Posterior vena cava (tissue), 2 donors: ENCODE results near the gene TNFAIP8L2. TPM values are rescaled to one million over a fixed set of nuclear protein-coding genes. Genes with fewer than 3 reads are reported as not detected.
"Not testable (repeated sequence)": the region's sequence is repeated elsewhere in the genome, so short reads cannot be mapped to it uniquely, and the experiment has no call there.

ENCODE experiments used
- DNase-seq: peaks from one replicate; pipeline ENCODE4 v3.0.0-alpha.2; 2020; ENCODE audit warnings: low spot score
- intact Hi-C, 2 donors: fragments of 100-400 bp; cut with DNase I; formaldehyde crosslinking; loops; one replicate each; pipeline versions ENCODE4 v1.14.1 to v1.14.2; 2022 to 2023
- total RNA-seq, 2 donors: library from RNA; stranded (reverse); fragmentation: NEBNext Ultra II Directional; extraction: Animal tissue kit (Norgen Biotek cat#: 25700); gene quantifications; one replicate each; pipeline ENCODE4 v1.2.1, GENCODE V29; 2021
- donor health status: DM: yes; HTN: yes; CAD: no.
- donor health status: DM: yes; HTN: yes; CAD: no.

Gene TNFAIP8L2
- total RNA-seq, 2 donors from 2014 or later = 3.0 to 4.2 TPM

- no peak for DNase-seq
Measured at GRCh38 chr1:151175863-151176262, 19.4 kb downstream of the TNFAIP8L2 start, which contains the start of gene TMOD4. TSS of gene TMOD4 (minus strand) at chr1:151175981. CDS start at chr1:151174875, 1,106 bp downstream.

GRCh38 chr1:151176514-151177045 lies 20.1 kb downstream of the TNFAIP8L2 start:
- no peak for DNase-seq
- intact Hi-C loops = no loop called here

More at GRCh38 chr1:151175863-151176262, 19.4 kb downstream of the TNFAIP8L2 start, which contains the start of gene TMOD4:
- intact Hi-C loops = no loop called here

GRCh38 chr1:151184211-151184610 lies 27.8 kb downstream of the TNFAIP8L2 start:
- intact Hi-C loops = no loop called here
- DNase-seq = no peak

DNA sequence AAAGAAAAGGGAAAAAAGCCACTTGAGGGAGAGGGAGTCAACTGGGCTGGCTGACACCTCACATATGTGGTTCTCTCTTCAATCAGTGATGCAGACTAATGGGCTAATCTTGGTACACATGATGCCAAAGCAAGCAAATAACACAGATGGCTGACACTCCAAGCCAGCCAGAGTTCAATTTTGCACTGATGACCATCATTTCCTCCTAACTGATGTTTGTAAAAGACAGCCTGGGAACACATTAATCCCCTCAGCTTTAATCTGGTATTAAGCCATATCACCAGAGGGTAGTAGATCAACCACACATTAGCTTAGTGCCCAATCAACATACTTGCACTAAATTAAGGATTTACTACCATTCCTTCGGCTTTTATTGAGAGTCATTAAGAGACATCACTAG lies 30.8 kb downstream of the TNFAIP8L2 start:
- intact Hi-C loops = no loop called here

GRCh38 chr1:151188667-151189066 lies 32.2 kb downstream of the TNFAIP8L2 start:
- DNase-seq, intact Hi-C loops: not testable (repeated sequence)

More for the DNA sequence above, 30.8 kb downstream of the TNFAIP8L2 start:
- DNase-seq = no peak

DNA sequence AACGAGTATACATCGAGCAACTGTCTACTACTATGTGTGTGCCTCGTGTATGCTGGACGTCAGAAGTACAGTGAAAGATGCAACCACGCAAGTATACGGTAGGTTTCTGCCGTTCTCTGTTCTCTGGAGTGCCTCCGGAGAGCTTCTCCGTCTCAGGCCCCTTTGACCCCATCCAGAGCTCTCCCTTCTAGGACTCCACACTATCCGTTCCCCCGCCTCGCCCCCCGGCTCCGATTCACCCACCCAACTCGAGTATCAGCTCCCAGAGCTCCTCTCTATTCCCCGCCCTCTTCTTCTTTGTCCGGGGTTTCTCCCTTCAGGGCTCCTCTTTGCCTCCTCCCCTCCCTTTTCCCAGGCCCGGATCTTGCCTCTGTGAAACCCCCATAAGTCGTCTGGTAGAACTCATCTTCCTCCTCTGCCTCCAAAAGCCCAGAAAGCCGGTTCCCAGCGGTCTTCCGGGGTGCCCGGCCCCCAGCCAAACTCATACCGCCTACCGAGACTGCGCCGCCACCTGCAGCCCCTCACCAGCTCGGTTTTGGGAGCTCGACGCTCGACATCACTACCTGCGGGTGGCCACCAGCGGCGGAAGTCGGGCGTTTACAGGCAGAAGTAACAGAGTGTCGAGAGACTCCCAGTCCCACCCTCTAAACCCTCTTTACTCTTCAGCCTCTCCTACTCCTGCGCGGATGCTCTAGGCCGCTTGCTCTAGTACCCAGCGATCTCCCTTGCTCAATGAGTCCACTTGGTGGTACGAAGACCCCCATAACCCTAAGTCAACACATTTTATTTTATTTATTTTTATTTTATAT lies 33.4 kb downstream of the TNFAIP8L2 start, which contains the start of gene VPS72:
Gene VPS72 (minus strand): TSS at position 561 of the 809 bp plus-strand sequence. CDS start 76 bp downstream, at position 485.
- peak; percentile 95 for DNase-seq
- intact Hi-C loops = no loop called here

DNA sequence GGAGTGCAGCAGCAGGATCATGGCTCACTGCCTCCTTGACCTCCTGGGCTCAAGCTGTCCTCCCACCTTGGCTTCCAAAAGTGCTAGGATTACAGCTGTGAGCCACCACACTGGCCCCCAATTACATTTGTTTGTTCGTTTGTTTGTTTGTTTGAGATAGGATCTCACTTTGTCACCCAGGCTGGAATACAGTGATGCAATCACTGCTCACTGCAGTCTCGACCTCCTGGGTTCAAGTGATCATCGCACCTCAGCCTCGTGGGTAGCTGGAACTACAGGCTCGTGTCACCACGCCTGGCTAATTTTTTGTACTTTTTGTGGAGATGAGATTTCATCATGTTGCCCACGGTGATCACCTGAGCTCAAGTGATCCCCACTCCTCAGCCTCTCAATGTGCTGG lies 35.6 kb downstream of the TNFAIP8L2 start:
- intact Hi-C loops = no loop called here

GRCh38 chr1:151193304-151193703 lies 36.9 kb downstream of the TNFAIP8L2 start:
- intact Hi-C loops = no loop called here
- no peak for DNase-seq

More for the DNA sequence above, 35.6 kb downstream of the TNFAIP8L2 start:
- DNase-seq = no peak

- no peak for DNase-seq
- intact Hi-C loops = no loop called here
Measured at GRCh38 chr1:151193856-151194255, 37.4 kb downstream of the TNFAIP8L2 start.

DNA sequence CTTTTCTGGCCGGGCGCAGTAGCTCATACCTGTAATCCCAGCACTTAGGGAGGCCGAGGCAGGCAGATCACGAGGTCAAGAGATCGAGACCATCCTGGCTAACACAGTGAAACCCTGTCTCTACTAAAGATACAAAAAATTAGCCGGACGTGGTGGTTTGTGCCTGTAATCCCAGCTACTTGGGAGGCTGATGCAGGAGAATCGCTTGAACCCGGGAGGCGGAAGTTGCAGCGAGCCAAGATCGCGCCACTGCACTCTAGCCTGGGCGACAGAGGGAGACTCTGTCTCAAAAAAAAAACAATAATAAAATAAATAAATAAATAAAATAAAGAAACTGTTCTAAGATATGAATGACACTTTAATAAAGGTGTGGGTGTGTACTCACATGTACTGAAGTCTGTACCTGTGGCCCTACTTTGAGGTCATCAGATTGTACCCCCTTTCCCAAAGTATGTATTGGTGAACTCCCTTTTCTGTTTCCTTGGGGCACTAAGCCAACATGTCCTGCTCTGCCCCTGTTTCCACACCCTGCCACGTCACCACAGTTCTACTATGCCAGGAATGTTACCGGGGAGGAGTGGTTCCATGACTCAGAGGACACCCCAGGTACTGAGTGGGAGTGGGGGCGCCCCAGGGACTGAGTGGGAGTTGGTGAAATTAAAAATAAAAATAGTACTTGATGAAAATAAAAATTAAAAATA lies 38.6 kb downstream of the TNFAIP8L2 start:
- not testable (repeated sequence) for DNase-seq
- intact Hi-C loops = loop anchor here (5.0 kb wide), 1 partner anchor 57 kb away; the partner anchor contains the start of gene PSMD4 (in 2 of the 2)

- no peak for DNase-seq
Measured at GRCh38 chr1:151196292-151196800, 39.9 kb downstream of the TNFAIP8L2 start.

GRCh38 chr1:151197863-151198253 lies 41.4 kb downstream of the TNFAIP8L2 start:
- DNase-seq = no peak
- intact Hi-C loops = loop anchor here (5.0 kb wide), 1 partner anchor 54 kb away; the partner anchor contains the start of gene PSMD4 (in 2 of the 2)

More at GRCh38 chr1:151196292-151196800, 39.9 kb downstream of the TNFAIP8L2 start:
- intact Hi-C loops = loop anchor here (5.0 kb wide), 1 partner anchor 56 kb away; the partner anchor contains the start of gene PSMD4 (in 2 of the 2)

DNA sequence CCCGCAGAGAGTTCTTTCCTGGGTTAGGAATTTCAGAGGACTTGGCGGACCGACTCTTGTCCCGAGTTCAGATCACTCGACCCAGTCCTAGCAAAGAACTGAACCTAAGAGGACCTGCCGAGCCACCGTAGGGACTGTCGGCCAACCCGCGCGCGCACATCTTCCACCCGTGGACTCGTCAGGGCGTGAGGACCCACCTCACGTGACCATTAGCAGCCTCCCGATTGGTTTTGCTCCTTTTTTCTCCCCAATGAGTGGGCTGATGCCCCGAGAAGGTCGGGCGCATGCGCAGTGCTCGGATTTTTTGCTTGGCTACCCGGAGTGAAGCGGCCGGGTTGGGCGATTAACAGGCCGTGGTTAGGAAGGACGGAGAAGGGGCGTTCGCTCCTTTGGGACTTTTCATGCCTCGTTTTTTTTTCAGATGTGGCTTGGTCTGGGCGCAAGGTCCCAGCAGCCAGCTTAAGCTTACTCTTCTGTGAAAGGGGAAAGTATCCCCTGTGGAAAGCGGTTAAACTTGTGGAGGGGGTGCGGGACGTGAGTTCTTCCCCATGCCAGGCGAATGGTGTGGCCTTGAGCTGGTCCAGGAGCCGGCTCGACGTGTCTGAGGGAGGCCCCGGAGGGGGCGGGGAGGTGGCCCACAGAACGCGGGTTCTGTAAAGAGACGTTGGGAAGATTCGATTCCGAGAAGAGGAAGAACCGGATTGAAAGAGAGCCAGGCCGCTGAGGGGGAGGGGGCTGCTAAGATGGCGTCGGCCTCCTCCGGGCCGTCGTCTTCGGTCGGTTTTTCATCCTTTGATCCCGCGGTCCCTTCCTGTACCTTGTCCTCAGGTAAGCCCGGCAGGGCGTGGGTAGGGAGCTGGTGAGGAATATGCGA lies 42.0 kb downstream of the TNFAIP8L2 start, which contains the start of gene PIP5K1A:
Gene PIP5K1A (plus strand): TSS at position 299 of the 874 bp plus-strand sequence. CDS start 445 bp downstream, at position 744.
- peak; percentile 100 for DNase-seq
- intact Hi-C loops = loop anchor here (5.0 kb wide), 1 partner anchor 54 kb away; the partner anchor contains the start of gene PSMD4 (in 2 of the 2)

GRCh38 chr1:151199873-151200581 lies 43.6 kb downstream of the TNFAIP8L2 start:
- DNase-seq = no peak
- intact Hi-C loops = loop anchor here (5.0 kb wide), 1 partner anchor 52 kb away; the partner anchor contains the start of gene PSMD4 (in 2 of the 2)

GRCh38 chr1:151205381-151205965 lies 49.0 kb downstream of the TNFAIP8L2 start:
- DNase-seq, intact Hi-C loops: not testable (repeated sequence)
